ENCODE results near the gene CAST.
A peak's percentile ranks its signal among the peaks of the same experiment; 100 is the strongest.

Gene CAST

DNA sequence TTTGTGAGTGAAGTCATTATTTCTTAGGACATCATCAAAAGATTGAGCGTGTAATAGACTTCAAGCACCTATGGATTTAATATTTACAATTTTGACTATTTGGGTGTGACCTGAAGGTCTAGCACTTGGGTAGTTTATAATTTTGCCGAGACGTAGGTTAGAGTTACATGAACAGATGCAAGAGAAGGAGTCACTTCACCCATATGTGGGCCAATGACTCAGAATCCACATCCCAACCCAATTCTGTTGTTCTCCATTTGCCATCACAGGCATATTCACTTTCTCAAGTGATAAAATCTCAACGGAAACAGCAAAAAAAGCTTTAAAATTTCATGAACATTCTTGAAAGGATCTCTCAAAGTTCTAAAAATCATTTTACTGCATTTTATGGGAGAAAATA is 157.6 kb downstream of the CAST start:
- DNase-seq (ENCODE audit: low read depth) = no peak

DNA sequence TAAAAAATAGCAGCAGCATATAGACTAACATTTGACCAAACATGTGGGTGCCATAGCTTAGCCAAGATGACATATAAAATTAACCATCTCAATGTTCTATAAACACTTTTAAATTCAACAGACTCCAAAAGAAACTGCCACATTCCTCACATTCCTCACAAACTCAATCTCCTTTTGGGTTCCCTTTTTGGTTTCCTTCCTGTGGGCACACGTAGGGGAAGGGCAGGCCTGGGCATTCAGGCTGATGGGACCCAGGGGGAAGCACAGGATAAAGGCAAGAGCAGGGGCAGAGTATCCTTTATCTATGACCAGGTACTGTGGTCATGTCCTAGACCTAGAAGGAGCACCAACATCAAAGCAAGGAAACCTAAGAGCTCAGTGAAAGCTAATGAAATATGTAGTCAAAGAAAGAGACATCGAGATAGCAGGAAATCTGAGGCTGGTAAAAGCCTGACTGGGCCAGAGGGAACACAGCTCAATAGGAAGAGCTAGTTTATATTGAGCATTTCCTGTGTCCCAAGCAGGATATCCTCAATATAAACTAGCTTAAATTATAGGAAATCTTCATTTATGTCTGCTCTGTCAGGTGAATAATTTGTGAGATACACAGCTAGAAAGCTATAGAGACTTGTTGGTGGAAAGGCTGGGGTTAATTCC is 159.2 kb downstream of the CAST start:
- DNase-seq (ENCODE audit: low read depth) = no peak

DNA sequence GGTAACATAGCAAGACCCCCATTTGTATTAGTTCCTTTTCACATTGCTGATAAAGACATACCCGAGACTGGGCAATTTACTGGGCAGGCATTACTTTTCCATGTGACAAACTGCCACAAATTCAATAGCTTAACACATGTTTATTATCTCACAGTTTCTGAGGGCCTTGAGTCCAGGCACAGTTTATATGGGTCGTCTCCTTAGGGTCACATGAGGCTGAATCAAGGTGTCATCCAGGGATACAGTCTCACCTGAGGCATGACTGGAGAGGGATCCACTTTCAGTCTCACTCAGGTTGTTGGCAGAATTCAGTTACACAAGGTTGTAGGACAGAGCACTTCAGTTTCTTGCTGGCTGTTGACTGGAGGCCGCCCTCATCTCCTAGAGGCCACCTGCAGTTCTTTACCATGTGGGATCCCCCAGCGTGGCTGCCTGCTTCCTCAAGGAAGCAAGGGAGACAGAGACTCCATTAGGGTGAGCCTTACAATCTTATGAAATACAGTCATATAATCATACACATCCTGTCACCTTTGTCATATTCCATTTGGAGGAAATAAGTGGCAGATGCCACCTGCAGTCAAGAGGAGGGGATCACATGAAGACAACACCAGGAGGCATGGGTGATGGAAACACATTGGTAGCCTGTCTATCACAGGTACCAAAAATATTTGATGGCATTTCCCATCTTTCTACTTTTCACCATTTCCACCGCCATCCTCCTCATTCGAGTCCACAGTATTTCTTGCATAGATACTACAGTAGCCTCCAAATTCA is 160.7 kb downstream of the CAST start:
- no peak for DNase-seq (ENCODE audit: low read depth)

DNA sequence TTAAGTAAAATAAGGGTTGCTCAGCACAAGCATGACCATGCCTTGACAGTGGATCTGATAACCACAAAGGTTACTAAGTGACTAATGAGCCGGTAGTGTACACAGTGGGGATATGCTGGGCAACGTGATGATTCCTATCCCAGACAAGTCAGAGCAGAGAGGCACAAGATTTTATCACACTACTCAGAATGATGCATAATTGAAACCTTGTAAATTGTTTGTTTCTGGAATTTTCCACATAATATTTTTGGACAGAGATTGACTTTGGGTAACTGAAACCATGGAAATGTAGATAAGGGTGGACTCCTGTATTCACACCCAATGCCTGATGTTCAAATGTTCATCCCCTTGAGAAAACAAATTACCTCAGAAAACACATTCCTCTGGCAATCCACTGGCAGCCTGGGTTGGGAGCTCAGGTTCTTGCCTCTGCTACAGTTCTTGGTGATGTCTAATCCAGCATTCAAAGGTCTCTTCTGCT is 161.8 kb downstream of the CAST start:
- DNase-seq (ENCODE audit: low read depth) = peak; percentile 90

Measured in iris pigment epithelial cell (primary cell).